ENCODE measurements around the gene DPEP2.
A peak's percentile ranks its signal among the peaks of the same experiment; 100 is the strongest.

Gene DPEP2

DNA sequence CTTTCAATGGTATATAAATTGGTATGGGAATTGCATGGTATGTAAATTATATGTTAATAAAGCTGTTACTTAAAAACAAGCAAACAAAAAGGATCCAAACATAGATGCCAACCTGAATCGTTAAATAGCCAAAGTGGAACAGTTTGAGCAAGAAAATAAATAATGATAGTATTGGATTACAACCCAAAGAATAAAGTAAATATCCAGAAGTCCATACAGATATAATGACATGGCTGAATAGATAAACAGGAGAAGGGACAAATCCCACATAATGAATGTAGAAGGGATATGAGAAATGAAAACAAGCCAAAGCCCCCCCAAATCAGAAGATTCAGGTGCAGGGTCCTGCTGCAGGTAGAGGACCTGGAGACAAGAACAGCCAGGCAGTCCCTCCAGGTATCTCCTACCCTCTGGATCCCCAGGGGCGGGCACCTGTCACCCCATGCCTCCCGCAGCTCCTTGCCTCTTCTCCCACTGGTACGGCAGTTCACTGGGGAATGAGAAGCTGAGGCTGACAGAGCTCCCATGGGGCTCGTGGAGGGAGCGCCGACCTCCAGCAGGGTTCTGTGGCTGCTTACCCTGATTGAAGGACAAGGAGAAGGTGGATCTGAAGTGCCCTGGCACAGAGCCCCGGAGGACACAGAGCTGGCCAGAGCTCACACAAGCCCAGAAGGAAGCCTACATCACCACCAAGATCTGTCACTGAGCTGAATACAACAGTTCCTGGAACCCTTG lies 45.5 kb downstream of the DPEP2 start:
- H3K4me3 ChIP-seq (ENCODE audit: insufficient read depth in 1 of 2, low read depth in 1 of 2, low read length in 2 of 2): no peak overlapping the region
- H2AFZ ChIP-seq (ENCODE audit: low read depth, low read length): no peak overlapping the region
- H3K18ac ChIP-seq (ENCODE audit: low read depth in 1 of 2, low read length in 2 of 2): no peak overlapping the region
- peaks cover 78 to 83% of the 10 kb centered on the region in 2 experiments for H3K36me3 ChIP-seq (ENCODE audit: control insufficient read depth in 1 of 2, insufficient read depth in 2 of 2, low read depth in 1 of 2, low read length in 2 of 2)
- no peak overlapping the region for H3K4me2 ChIP-seq (ENCODE audit: low read length, poor library complexity, severe bottlenecking)
- peak overlapping the region in 1 of 2 experiments; percentile 35 for H3K4ac ChIP-seq (ENCODE audit: low read depth in 1 of 2, low read length in 2 of 2)
- H4K8ac ChIP-seq (ENCODE audit: low read length): no peak overlapping the region
- H2BK12ac ChIP-seq (ENCODE audit: low read length in 2 of 2): no peak overlapping the region
- H4K91ac ChIP-seq (ENCODE audit: low read length): no peak overlapping the region
- H3K27ac ChIP-seq (ENCODE audit: low read length, poor library complexity, severe bottlenecking): no peak overlapping the region
- H3K79me1 ChIP-seq (replicated peaks; ENCODE audit: low read length, poor library complexity, severe bottlenecking): peaks cover 50% of the 10 kb centered on the region
- WGBS: 99% methylated on average over 7 of the region's 8 CpGs
- H3K27me3 ChIP-seq (ENCODE audit: control insufficient read depth in 1 of 2, insufficient read depth in 1 of 2, low read length in 2 of 2): no peaks in the 10 kb centered on the region
- no peak overlapping the region for H3K23ac ChIP-seq (ENCODE audit: low read length in 2 of 2)
- no peak overlapping the region for H2BK15ac ChIP-seq (ENCODE audit: low read depth, poor library complexity, severe bottlenecking)
- H3K14ac ChIP-seq (ENCODE audit: low read length in 2 of 2): no peak overlapping the region
- H3K9me3 ChIP-seq (ENCODE audit: control insufficient read depth, low read length): no peaks in the 10 kb centered on the region
- no peak overlapping the region for H2BK120ac ChIP-seq (ENCODE audit: low read depth, low read length)
- no peak overlapping the region for H2BK5ac ChIP-seq (ENCODE audit: low read depth, low read length, poor library complexity, severe bottlenecking)
- H2AK5ac ChIP-seq (ENCODE audit: low read length, severe bottlenecking): no peak overlapping the region
- no peak for DNase-seq
- no peak overlapping the region for H3K9ac ChIP-seq (ENCODE audit: low read length)
- H3K4me1 ChIP-seq (ENCODE audit: control insufficient read depth, insufficient read depth, low read depth, low read length): no peaks in the 10 kb centered on the region

DNA sequence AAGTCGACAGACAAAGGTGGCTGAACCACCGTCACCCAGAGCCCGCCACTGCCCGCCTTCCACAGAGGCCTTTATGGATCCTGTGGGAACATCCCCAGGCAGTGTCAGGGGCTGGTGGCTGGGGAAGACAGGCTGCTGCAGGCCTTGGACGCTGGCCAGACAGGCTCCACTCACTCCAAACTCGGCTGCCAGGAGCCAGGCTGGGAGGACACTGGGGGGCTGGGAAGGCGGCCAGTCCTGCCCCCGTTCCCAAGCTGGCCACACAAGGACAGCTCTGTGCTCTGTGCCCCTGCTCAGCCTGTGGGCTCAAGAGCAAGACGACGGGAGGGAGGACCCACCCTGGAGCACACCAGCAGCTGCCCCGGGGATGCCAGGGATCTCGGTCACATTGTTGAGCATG lies 47.8 kb downstream of the DPEP2 start:
- H3K79me1 ChIP-seq (replicated peaks; ENCODE audit: low read length, poor library complexity, severe bottlenecking): peaks cover 57% of the 10 kb centered on the region
- no peak overlapping the region for H2BK5ac ChIP-seq (ENCODE audit: low read depth, low read length, poor library complexity, severe bottlenecking)
- H4K91ac ChIP-seq (ENCODE audit: low read length): no peak overlapping the region
- no peak overlapping the region for H2BK120ac ChIP-seq (ENCODE audit: low read depth, low read length)
- H2BK15ac ChIP-seq (ENCODE audit: low read depth, poor library complexity, severe bottlenecking): no peak overlapping the region
- no peak overlapping the region for H3K14ac ChIP-seq (ENCODE audit: low read length in 2 of 2)
- no peak overlapping the region for H2BK12ac ChIP-seq (ENCODE audit: low read length in 2 of 2)
- H3K23ac ChIP-seq (ENCODE audit: low read length in 2 of 2): no peak overlapping the region
- no peak overlapping the region for H3K4me3 ChIP-seq (ENCODE audit: insufficient read depth in 1 of 2, low read depth in 1 of 2, low read length in 2 of 2)
- WGBS: 94% methylated on average over 12 of the region's 12 CpGs
- no peak overlapping the region for H4K8ac ChIP-seq (ENCODE audit: low read length)
- no peak overlapping the region for H3K27ac ChIP-seq (ENCODE audit: low read length, poor library complexity, severe bottlenecking)
- H3K27me3 ChIP-seq (ENCODE audit: control insufficient read depth in 1 of 2, insufficient read depth in 1 of 2, low read length in 2 of 2): no peaks in the 10 kb centered on the region
- no peaks in the 10 kb centered on the region for H3K9me3 ChIP-seq (ENCODE audit: control insufficient read depth, low read length)
- H3K4me2 ChIP-seq (ENCODE audit: low read length, poor library complexity, severe bottlenecking): no peak overlapping the region
- peaks cover 85 to 87% of the 10 kb centered on the region in 2 experiments for H3K36me3 ChIP-seq (ENCODE audit: control insufficient read depth in 1 of 2, insufficient read depth in 2 of 2, low read depth in 1 of 2, low read length in 2 of 2)
- no peak overlapping the region for H2AFZ ChIP-seq (ENCODE audit: low read depth, low read length)
- no peak overlapping the region for H3K9ac ChIP-seq (ENCODE audit: low read length)
- no peak overlapping the region for H3K18ac ChIP-seq (ENCODE audit: low read depth in 1 of 2, low read length in 2 of 2)
- no peak overlapping the region for H3K4ac ChIP-seq (ENCODE audit: low read depth in 1 of 2, low read length in 2 of 2)
- no peak for DNase-seq
- H2AK5ac ChIP-seq (ENCODE audit: low read length, severe bottlenecking): no peak overlapping the region
- H3K4me1 ChIP-seq (ENCODE audit: control insufficient read depth, insufficient read depth, low read depth, low read length): peaks cover 2% of the 10 kb centered on the region

DNA sequence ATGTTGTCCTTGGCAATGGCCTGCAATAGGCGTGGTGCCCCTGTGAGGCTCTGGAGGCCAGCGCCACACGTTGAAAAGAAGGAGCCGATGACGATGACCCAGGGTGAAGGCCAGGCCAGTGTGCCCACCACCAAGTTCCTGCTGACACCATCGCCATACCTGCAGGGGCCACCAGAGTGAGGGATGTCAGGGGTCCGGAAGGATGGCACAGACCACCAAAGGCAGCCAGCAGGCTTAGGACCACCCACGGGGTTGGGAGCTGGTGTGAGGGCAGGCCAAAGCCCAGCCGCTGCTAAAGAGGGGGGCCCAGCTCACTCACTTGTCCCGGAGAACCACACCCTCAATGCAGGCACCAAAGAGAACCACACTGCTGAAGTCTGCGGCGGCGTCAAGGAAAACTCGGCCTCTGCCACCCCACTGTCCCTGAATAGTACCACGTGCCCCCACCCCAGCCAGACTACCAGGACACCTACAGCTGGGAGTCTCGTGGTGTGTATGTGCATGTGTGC lies 48.9 kb downstream of the DPEP2 start:
- Histone ChIP-seq H2BK120ac (ENCODE audit: low read depth, low read length) (no peak overlapping the region), H3K18ac (ENCODE audit: low read depth in 1 of 2, low read length in 2 of 2) (no peak overlapping the region), H2BK15ac (ENCODE audit: low read depth, poor library complexity, severe bottlenecking) (no peak overlapping the region), H3K4ac (ENCODE audit: low read depth in 1 of 2, low read length in 2 of 2) (no peak overlapping the region), H3K27ac (ENCODE audit: low read length, poor library complexity, severe bottlenecking) (no peak overlapping the region), H3K9ac (ENCODE audit: low read length) (no peak overlapping the region), H3K23ac (ENCODE audit: low read length in 2 of 2) (no peak overlapping the region), H2BK12ac (ENCODE audit: low read length in 2 of 2) (no peak overlapping the region), H3K4me2 (ENCODE audit: low read length, poor library complexity, severe bottlenecking) (no peak overlapping the region), H4K91ac (ENCODE audit: low read length) (no peak overlapping the region), H3K4me3 (ENCODE audit: insufficient read depth in 1 of 2, low read depth in 1 of 2, low read length in 2 of 2) (no peak overlapping the region), H4K8ac (ENCODE audit: low read length) (no peak overlapping the region), H2AK5ac (ENCODE audit: low read length, severe bottlenecking) (no peak overlapping the region), H3K79me1 (replicated peaks; ENCODE audit: low read length, poor library complexity, severe bottlenecking) (peaks cover 63% of the 10 kb centered on the region), H3K27me3 (ENCODE audit: control insufficient read depth in 1 of 2, insufficient read depth in 1 of 2, low read length in 2 of 2) (no peaks in the 10 kb centered on the region), H3K14ac (ENCODE audit: low read length in 2 of 2) (no peak overlapping the region), H2AFZ (ENCODE audit: low read depth, low read length) (no peak overlapping the region), H3K4me1 (ENCODE audit: control insufficient read depth, insufficient read depth, low read depth, low read length) (peaks cover 5% of the 10 kb centered on the region), H3K9me3 (ENCODE audit: control insufficient read depth, low read length) (no peaks in the 10 kb centered on the region), H2BK5ac (ENCODE audit: low read depth, low read length, poor library complexity, severe bottlenecking) (no peak overlapping the region), H3K36me3 (ENCODE audit: control insufficient read depth in 1 of 2, insufficient read depth in 2 of 2, low read depth in 1 of 2, low read length in 2 of 2) (peaks cover 93% of the 10 kb centered on the region in 2 experiments)
- WGBS: 100% methylated on average over 10 of the region's 16 CpGs
- no peak for DNase-seq

DNA sequence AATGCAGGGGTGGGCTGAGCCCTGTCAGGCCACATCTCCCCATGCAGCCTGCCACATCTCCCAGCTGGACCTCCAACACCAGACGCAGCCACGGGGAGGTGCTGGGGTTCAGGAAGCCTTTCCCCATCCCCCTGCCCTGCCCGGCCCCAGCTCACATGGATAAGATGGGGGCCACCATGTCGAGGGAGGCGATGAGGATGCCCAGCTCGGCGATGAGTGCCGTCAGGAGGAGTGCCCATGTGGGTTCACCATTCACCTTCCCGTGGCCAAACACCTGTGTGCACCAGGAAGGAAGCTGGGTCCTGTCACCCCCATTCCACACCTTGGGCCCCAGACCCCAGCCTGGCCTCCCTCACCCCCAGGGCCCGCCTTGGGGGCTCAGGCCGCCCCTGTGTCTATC lies 49.6 kb downstream of the DPEP2 start:
- H3K14ac ChIP-seq (ENCODE audit: low read length in 2 of 2): no peak overlapping the region
- H3K9ac ChIP-seq (ENCODE audit: low read length): no peak overlapping the region
- peaks cover 6% of the 10 kb centered on the region for H3K4me1 ChIP-seq (ENCODE audit: control insufficient read depth, insufficient read depth, low read depth, low read length)
- 97% methylated on average over 11 of the region's 11 CpGs for WGBS
- H4K91ac ChIP-seq (ENCODE audit: low read length): peak overlapping the region; percentile 21
- no peak for DNase-seq
- H2AK5ac ChIP-seq (ENCODE audit: low read length, severe bottlenecking): no peak overlapping the region
- no peak overlapping the region for H3K27ac ChIP-seq (ENCODE audit: low read length, poor library complexity, severe bottlenecking)
- no peak overlapping the region for H2AFZ ChIP-seq (ENCODE audit: low read depth, low read length)
- no peak overlapping the region for H4K8ac ChIP-seq (ENCODE audit: low read length)
- H3K27me3 ChIP-seq (ENCODE audit: control insufficient read depth in 1 of 2, insufficient read depth in 1 of 2, low read length in 2 of 2): no peaks in the 10 kb centered on the region
- peaks cover 93% of the 10 kb centered on the region in 2 experiments for H3K36me3 ChIP-seq (ENCODE audit: control insufficient read depth in 1 of 2, insufficient read depth in 2 of 2, low read depth in 1 of 2, low read length in 2 of 2)
- H3K18ac ChIP-seq (ENCODE audit: low read depth in 1 of 2, low read length in 2 of 2): no peak overlapping the region
- H3K9me3 ChIP-seq (ENCODE audit: control insufficient read depth, low read length): no peaks in the 10 kb centered on the region
- no peak overlapping the region for H2BK15ac ChIP-seq (ENCODE audit: low read depth, poor library complexity, severe bottlenecking)
- no peak overlapping the region for H2BK12ac ChIP-seq (ENCODE audit: low read length in 2 of 2)
- H3K23ac ChIP-seq (ENCODE audit: low read length in 2 of 2): no peak overlapping the region
- no peak overlapping the region for H2BK120ac ChIP-seq (ENCODE audit: low read depth, low read length)
- H3K79me1 ChIP-seq (replicated peaks; ENCODE audit: low read length, poor library complexity, severe bottlenecking): peaks cover 59% of the 10 kb centered on the region
- H3K4me2 ChIP-seq (ENCODE audit: low read length, poor library complexity, severe bottlenecking): no peak overlapping the region
- H3K4me3 ChIP-seq (ENCODE audit: insufficient read depth in 1 of 2, low read depth in 1 of 2, low read length in 2 of 2): no peak overlapping the region
- no peak overlapping the region for H3K4ac ChIP-seq (ENCODE audit: low read depth in 1 of 2, low read length in 2 of 2)
- H2BK5ac ChIP-seq (ENCODE audit: low read depth, low read length, poor library complexity, severe bottlenecking): no peak overlapping the region
